ENCODE data around the gene OR8D1.
"Not testable (repeated sequence)": the region's sequence is repeated elsewhere in the genome, so short reads cannot be mapped to it uniquely, and the experiment has no call there.

OR8D1 gene

GRCh38 chr11:124278261-124278660 is 35.5 kb downstream of the OR8D1 start:
- no peak for DNase-seq

GRCh38 chr11:124277804-124278203 is 35.9 kb downstream of the OR8D1 start:
- no peak for DNase-seq

GRCh38 chr11:124277207-124277606 is 36.5 kb downstream of the OR8D1 start:
- no peak for DNase-seq

- DNase-seq, result peak; percentile 79
These were observed 37.7 kb downstream of the OR8D1 start for GRCh38 chr11:124276081-124276480.

- no peak for DNase-seq
These were observed 39.7 kb downstream of the OR8D1 start for GRCh38 chr11:124274000-124274399.

- not testable (repeated sequence) for DNase-seq
These were observed 42.9 kb downstream of the OR8D1 start for GRCh38 chr11:124270886-124271285.

- not testable (repeated sequence) for DNase-seq
These were observed 48.7 kb downstream of the OR8D1 start for GRCh38 chr11:124265041-124265440.

GRCh38 chr11:124256076-124256475 is 57.7 kb downstream of the OR8D1 start, which contains the start of gene OR8G5:
TSS of gene OR8G5 (plus strand) at chr11:124256376. CDS start at chr11:124264932, 8,556 bp downstream.
- no peak for DNase-seq
